Measurements from ENCODE around the gene PTPRM.

Gene PTPRM

GRCh38 chr18:8121101-8121500 lies 554.0 kb downstream of the PTPRM start:
- TF ChIP-seq EZH2phosphoT487 (conservative IDR thresholded peaks at IDR 0.05; ENCODE audit: low read length) (no peak), CTCF (IDR thresholded peaks at IDR 0.05; ENCODE audit: insufficient read depth, low read length, poor library complexity, severe bottlenecking) (no peak)
- Histone ChIP-seq H3K4me2 (ENCODE audit: low read depth, low read length, poor library complexity, severe bottlenecking) (no peak overlapping the region), H3K27me3 (ENCODE audit: low read length) (no peaks in the 10 kb centered on the region), H3K27ac (ENCODE audit: low read depth, low read length) (no peak overlapping the region), H3K9me3 (ENCODE audit: insufficient read depth, low read length) (no peaks in the 10 kb centered on the region), H3K36me3 (ENCODE audit: low read length) (no peaks in the 10 kb centered on the region), H3K9ac (ENCODE audit: low read length) (no peak overlapping the region), H3F3A (ENCODE audit: insufficient read depth) (no peaks in the 10 kb centered on the region), H3K9me2 (replicated peaks; ENCODE audit: insufficient read depth, low read length) (no peaks in the 10 kb centered on the region), H3K4me3 (ENCODE audit: insufficient read depth, low read length, poor library complexity, severe bottlenecking) (no peak overlapping the region), H4K20me1 (ENCODE audit: low read depth, low read length) (no peaks in the 10 kb centered on the region), H2AFZ (ENCODE audit: low read depth, low read length, severe bottlenecking) (no peak overlapping the region), H3K79me2 (ENCODE audit: insufficient read depth, low read length) (no peaks in the 10 kb centered on the region)

GRCh38 chr18:8121942-8122480 lies 554.9 kb downstream of the PTPRM start:
- Histone ChIP-seq H3K4me2 (ENCODE audit: low read depth, low read length, poor library complexity, severe bottlenecking) (no peak overlapping the region), H3K27ac (ENCODE audit: low read depth, low read length) (no peak overlapping the region), H3K79me2 (ENCODE audit: insufficient read depth, low read length) (no peaks in the 10 kb centered on the region), H3K4me3 (ENCODE audit: insufficient read depth, low read length, poor library complexity, severe bottlenecking) (no peak overlapping the region), H3K27me3 (ENCODE audit: low read length) (no peaks in the 10 kb centered on the region), H3K9me3 (ENCODE audit: insufficient read depth, low read length) (no peaks in the 10 kb centered on the region), H2AFZ (ENCODE audit: low read depth, low read length, severe bottlenecking) (no peak overlapping the region), H3F3A (ENCODE audit: insufficient read depth) (no peaks in the 10 kb centered on the region), H3K9me2 (replicated peaks; ENCODE audit: insufficient read depth, low read length) (no peaks in the 10 kb centered on the region), H3K9ac (ENCODE audit: low read length) (no peak overlapping the region), H3K36me3 (ENCODE audit: low read length) (no peaks in the 10 kb centered on the region), H4K20me1 (ENCODE audit: low read depth, low read length) (no peaks in the 10 kb centered on the region)
- TF ChIP-seq CTCF (IDR thresholded peaks at IDR 0.05; ENCODE audit: insufficient read depth, low read length, poor library complexity, severe bottlenecking) = no peak
- no peak for TF ChIP-seq EZH2phosphoT487 (conservative IDR thresholded peaks at IDR 0.05; ENCODE audit: low read length)

- H3K79me2 ChIP-seq (ENCODE audit: insufficient read depth, low read length) = no peaks in the 10 kb centered on the region
- no peak overlapping the region for H3K4me3 ChIP-seq (ENCODE audit: insufficient read depth, low read length, poor library complexity, severe bottlenecking)
- no peaks in the 10 kb centered on the region for H3K9me3 ChIP-seq (ENCODE audit: insufficient read depth, low read length)
- H3K9ac ChIP-seq (ENCODE audit: low read length) = no peak overlapping the region
- H3K27ac ChIP-seq (ENCODE audit: low read depth, low read length) = no peak overlapping the region
- no peak overlapping the region for H2AFZ ChIP-seq (ENCODE audit: low read depth, low read length, severe bottlenecking)
- H3K4me2 ChIP-seq (ENCODE audit: low read depth, low read length, poor library complexity, severe bottlenecking) = no peak overlapping the region
- no peaks in the 10 kb centered on the region for H4K20me1 ChIP-seq (ENCODE audit: low read depth, low read length)
- TF ChIP-seq CTCF (IDR thresholded peaks at IDR 0.05; ENCODE audit: insufficient read depth, low read length, poor library complexity, severe bottlenecking) (no peak), EZH2phosphoT487 (conservative IDR thresholded peaks at IDR 0.05; ENCODE audit: low read length) (no peak)
- H3K36me3 ChIP-seq (ENCODE audit: low read length) = no peaks in the 10 kb centered on the region
- no peaks in the 10 kb centered on the region for H3F3A ChIP-seq (ENCODE audit: insufficient read depth)
- no peaks in the 10 kb centered on the region for H3K9me2 ChIP-seq (replicated peaks; ENCODE audit: insufficient read depth, low read length)
- H3K27me3 ChIP-seq (ENCODE audit: low read length) = no peaks in the 10 kb centered on the region
Observed at GRCh38 chr18:8124232-8125146, 557.4 kb downstream of the PTPRM start.

Measured in SU-DHL-6 (cell line).